Measurements from ENCODE around the gene ADAMTS12.

The ADAMTS12 gene

GRCh38 chr5:33772380-33772897 lies 119.4 kb downstream of the ADAMTS12 start:
- ATAC-seq (ENCODE audit: low read depth) (peak; percentile 86), DNase-seq (ENCODE audit: low spot score) (no peak)
- TF ChIP-seq, protein P1, sequence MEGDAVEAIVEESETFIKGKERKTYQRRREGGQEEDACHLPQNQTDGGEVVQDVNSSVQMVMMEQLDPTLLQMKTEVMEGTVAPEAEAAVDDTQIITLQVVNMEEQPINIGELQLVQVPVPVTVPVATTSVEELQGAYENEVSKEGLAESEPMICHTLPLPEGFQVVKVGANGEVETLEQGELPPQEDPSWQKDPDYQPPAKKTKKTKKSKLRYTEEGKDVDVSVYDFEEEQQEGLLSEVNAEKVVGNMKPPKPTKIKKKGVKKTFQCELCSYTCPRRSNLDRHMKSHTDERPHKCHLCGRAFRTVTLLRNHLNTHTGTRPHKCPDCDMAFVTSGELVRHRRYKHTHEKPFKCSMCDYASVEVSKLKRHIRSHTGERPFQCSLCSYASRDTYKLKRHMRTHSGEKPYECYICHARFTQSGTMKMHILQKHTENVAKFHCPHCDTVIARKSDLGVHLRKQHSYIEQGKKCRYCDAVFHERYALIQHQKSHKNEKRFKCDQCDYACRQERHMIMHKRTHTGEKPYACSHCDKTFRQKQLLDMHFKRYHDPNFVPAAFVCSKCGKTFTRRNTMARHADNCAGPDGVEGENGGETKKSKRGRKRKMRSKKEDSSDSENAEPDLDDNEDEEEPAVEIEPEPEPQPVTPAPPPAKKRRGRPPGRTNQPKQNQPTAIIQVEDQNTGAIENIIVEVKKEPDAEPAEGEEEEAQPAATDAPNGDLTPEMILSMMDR (IDR thresholded peaks at IDR 0.05; ENCODE audit: poor library complexity, severe bottlenecking) = no peak
- H3K36me3 ChIP-seq (ENCODE audit: low read depth) = no peaks in the 10 kb centered on the region
- H3K27me3 ChIP-seq (ENCODE audit: insufficient read depth, poor library complexity, severe bottlenecking) = no peaks in the 10 kb centered on the region
- H3K27ac ChIP-seq (ENCODE audit: poor library complexity, severe bottlenecking) = no peak overlapping the region
- peaks cover 2% of the 10 kb centered on the region for H3K4me1 ChIP-seq (ENCODE audit: insufficient read depth, poor library complexity, severe bottlenecking)
- H3K4me3 ChIP-seq (ENCODE audit: severe bottlenecking) = no peak overlapping the region
- H3K9me3 ChIP-seq (ENCODE audit: severe bottlenecking) = no peaks in the 10 kb centered on the region

DNA sequence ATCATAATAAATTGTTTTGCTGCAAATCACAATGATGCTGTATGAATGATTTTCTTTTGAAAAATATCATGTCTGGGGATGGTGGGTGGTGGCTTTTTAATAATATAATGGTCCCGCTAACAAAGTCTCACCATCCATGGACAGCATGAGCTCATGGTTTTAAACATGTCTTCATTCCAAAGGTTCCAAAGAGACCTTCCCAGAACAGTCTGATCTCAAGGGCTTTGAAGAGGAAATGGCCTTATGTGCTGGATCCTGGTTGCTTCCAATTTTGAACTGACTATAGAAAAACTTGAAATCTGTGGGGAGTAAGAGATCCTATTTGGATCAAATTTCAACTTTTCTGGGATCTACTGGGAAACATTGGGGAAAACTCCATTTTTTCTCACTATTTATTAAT lies 121.8 kb downstream of the ADAMTS12 start:
- H3K36me3 ChIP-seq (ENCODE audit: low read depth) = no peaks in the 10 kb centered on the region
- TF ChIP-seq, protein P1 (IDR thresholded peaks at IDR 0.05; ENCODE audit: poor library complexity, severe bottlenecking) = no peak
- ATAC-seq (ENCODE audit: low read depth) = no peak
- H3K9me3 ChIP-seq (ENCODE audit: severe bottlenecking) = no peaks in the 10 kb centered on the region
- H3K4me1 ChIP-seq (ENCODE audit: insufficient read depth, poor library complexity, severe bottlenecking) = no peaks in the 10 kb centered on the region
- H3K4me3 ChIP-seq (ENCODE audit: severe bottlenecking) = no peak overlapping the region
- no peak for DNase-seq (ENCODE audit: low spot score)
- H3K27ac ChIP-seq (ENCODE audit: poor library complexity, severe bottlenecking) = no peak overlapping the region
- no peaks in the 10 kb centered on the region for H3K27me3 ChIP-seq (ENCODE audit: insufficient read depth, poor library complexity, severe bottlenecking)

- TF ChIP-seq, protein P1 (IDR thresholded peaks at IDR 0.05; ENCODE audit: poor library complexity, severe bottlenecking) = no peak
- DNase-seq (ENCODE audit: low spot score) (no peak), ATAC-seq (ENCODE audit: low read depth) (no peak)
- Histone ChIP-seq H3K36me3 (ENCODE audit: low read depth) (no peaks in the 10 kb centered on the region), H3K27me3 (ENCODE audit: insufficient read depth, poor library complexity, severe bottlenecking) (no peaks in the 10 kb centered on the region), H3K27ac (ENCODE audit: poor library complexity, severe bottlenecking) (no peak overlapping the region), H3K9me3 (ENCODE audit: severe bottlenecking) (no peaks in the 10 kb centered on the region), H3K4me1 (ENCODE audit: insufficient read depth, poor library complexity, severe bottlenecking) (no peaks in the 10 kb centered on the region), H3K4me3 (ENCODE audit: severe bottlenecking) (no peak overlapping the region)
These were observed 122.6 kb downstream of the ADAMTS12 start for GRCh38 chr5:33769196-33769595.

- no peak overlapping the region for H3K27ac ChIP-seq (ENCODE audit: poor library complexity, severe bottlenecking)
- no peak overlapping the region for H3K4me3 ChIP-seq (ENCODE audit: severe bottlenecking)
- no peaks in the 10 kb centered on the region for H3K4me1 ChIP-seq (ENCODE audit: insufficient read depth, poor library complexity, severe bottlenecking)
- DNase-seq (ENCODE audit: low spot score) (no peak), ATAC-seq (ENCODE audit: low read depth) (no peak)
- H3K9me3 ChIP-seq (ENCODE audit: severe bottlenecking) = no peaks in the 10 kb centered on the region
- H3K27me3 ChIP-seq (ENCODE audit: insufficient read depth, poor library complexity, severe bottlenecking) = no peaks in the 10 kb centered on the region
- TF ChIP-seq, protein P1 (IDR thresholded peaks at IDR 0.05; ENCODE audit: poor library complexity, severe bottlenecking) = no peak
- no peaks in the 10 kb centered on the region for H3K36me3 ChIP-seq (ENCODE audit: low read depth)
These were observed 125.8 kb downstream of the ADAMTS12 start for GRCh38 chr5:33766023-33766422.

DNA sequence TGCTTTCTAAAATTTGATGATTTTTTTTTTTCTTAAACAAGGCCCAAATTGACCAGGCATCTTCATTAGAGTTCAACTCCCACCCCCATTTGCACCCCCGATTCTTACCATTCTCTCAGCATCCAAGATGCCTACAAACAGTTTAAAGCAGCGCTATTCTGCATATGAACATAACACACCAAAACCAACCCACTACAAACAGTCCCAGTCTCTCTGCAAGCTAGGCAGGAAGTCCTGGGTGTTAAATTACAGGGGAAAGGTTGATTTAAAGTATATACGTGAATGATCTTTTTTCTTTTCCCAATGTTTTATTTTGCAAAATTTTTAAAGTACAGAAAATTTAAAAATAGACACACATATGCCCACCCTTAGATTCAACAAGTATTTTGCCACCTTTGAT lies 127.0 kb downstream of the ADAMTS12 start:
- Histone ChIP-seq H3K27me3 (ENCODE audit: insufficient read depth, poor library complexity, severe bottlenecking) (no peaks in the 10 kb centered on the region), H3K36me3 (ENCODE audit: low read depth) (no peaks in the 10 kb centered on the region), H3K9me3 (ENCODE audit: severe bottlenecking) (no peaks in the 10 kb centered on the region), H3K4me1 (ENCODE audit: insufficient read depth, poor library complexity, severe bottlenecking) (no peaks in the 10 kb centered on the region), H3K27ac (ENCODE audit: poor library complexity, severe bottlenecking) (no peak overlapping the region), H3K4me3 (ENCODE audit: severe bottlenecking) (no peak overlapping the region)
- no peak; the same call in 2 of the 3 replicates for ATAC-seq (ENCODE audit: low read depth)
- TF ChIP-seq, protein P1 (IDR thresholded peaks at IDR 0.05; ENCODE audit: poor library complexity, severe bottlenecking) = no peak
- DNase-seq (ENCODE audit: low spot score) = no peak

All from RWPE2 (cell line).